Liver (tissue), 3 donors: ENCODE measurements around the gene UBQLNL.

Experiments
- GABPA ChIP-seq, 2 donors: IDR thresholded peaks in 1 of 2; conservative IDR thresholded peaks in 1 of 2; 2 replicates each; pipeline ENCODE4 v1.6.1; 2016; ENCODE audit warnings: antibody characterized with exemption in 2 of 2, mild to moderate bottlenecking in 1 of 2, moderate library complexity in 1 of 2
- RAD21 ChIP-seq, 2 donors: IDR thresholded peaks; 2 replicates each; pipeline ENCODE4 v1.6.1; 2016; ENCODE audit warnings: antibody characterized with exemption in 2 of 2, mild to moderate bottlenecking in 2 of 2
- SP1 ChIP-seq: IDR thresholded peaks from 2 replicates; pipeline ENCODE4 v1.6.1; 2018; ENCODE audit warnings: antibody characterized with exemption, mild to moderate bottlenecking
- TAF1 ChIP-seq: conservative IDR thresholded peaks from 2 replicates; pipeline ENCODE4 v1.6.1; 2016; ENCODE audit warnings: antibody characterized with exemption, mild to moderate bottlenecking
- YY1 ChIP-seq: IDR thresholded peaks from 2 replicates; pipeline ENCODE4 v1.6.1; 2016; ENCODE audit warnings: antibody characterized with exemption, mild to moderate bottlenecking
- TF ChIP-seq, protein P1 (sequence below): IDR thresholded peaks from 2 replicates; pipeline ENCODE4 v1.6.1; 2016; ENCODE audit warnings: antibody characterized with exemption
- TF ChIP-seq, protein P2 (sequence below): fragments of 150-350 bp; IDR thresholded peaks from 2 replicates; pipeline ENCODE4 v1.5.1; 2017; ENCODE audit warnings: improper control_type of control experiment, low read depth, low read length; ENCODE audit not compliant: missing input control
- TF ChIP-seq, protein P3 (sequence below): IDR thresholded peaks from 2 replicates; pipeline ENCODE4 v1.6.1; 2016; ENCODE audit warnings: antibody characterized with exemption, mild to moderate bottlenecking
- TF ChIP-seq, protein P4 (sequence below): IDR thresholded peaks from 2 replicates; pipeline ENCODE4 v1.6.1; 2016; ENCODE audit warnings: antibody characterized with exemption
- donor health status: healthy.
- donor health status: healthy.

DNA sequence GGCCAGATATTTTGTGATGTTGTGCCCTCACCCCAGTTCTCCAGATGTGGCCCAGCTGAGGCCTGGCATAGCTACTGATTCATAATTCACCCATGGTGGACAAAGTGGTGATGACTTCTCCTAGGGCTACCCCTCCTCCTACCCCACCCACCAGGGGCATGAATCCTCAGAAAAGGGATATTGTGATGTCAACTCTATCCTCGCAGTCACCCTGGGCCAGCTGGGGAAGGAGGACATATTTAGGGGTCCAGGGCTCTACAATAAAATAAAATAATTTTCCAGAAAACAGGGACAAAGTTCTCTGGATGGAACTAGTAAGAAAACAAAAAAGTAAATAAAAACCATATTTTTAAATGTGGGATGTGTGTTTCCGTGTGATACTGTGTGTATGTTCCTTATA, at the start of gene UBQLNL:
- TF ChIP-seq, protein P1, sequence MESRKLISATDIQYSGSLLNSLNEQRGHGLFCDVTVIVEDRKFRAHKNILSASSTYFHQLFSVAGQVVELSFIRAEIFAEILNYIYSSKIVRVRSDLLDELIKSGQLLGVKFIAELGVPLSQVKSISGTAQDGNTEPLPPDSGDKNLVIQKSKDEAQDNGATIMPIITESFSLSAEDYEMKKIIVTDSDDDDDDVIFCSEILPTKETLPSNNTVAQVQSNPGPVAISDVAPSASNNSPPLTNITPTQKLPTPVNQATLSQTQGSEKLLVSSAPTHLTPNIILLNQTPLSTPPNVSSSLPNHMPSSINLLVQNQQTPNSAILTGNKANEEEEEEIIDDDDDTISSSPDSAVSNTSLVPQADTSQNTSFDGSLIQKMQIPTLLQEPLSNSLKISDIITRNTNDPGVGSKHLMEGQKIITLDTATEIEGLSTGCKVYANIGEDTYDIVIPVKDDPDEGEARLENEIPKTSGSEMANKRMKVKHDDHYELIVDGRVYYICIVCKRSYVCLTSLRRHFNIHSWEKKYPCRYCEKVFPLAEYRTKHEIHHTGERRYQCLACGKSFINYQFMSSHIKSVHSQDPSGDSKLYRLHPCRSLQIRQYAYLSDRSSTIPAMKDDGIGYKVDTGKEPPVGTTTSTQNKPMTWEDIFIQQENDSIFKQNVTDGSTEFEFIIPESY: no peak
- no peak for TF ChIP-seq TAF1
- TF ChIP-seq, protein P2, sequence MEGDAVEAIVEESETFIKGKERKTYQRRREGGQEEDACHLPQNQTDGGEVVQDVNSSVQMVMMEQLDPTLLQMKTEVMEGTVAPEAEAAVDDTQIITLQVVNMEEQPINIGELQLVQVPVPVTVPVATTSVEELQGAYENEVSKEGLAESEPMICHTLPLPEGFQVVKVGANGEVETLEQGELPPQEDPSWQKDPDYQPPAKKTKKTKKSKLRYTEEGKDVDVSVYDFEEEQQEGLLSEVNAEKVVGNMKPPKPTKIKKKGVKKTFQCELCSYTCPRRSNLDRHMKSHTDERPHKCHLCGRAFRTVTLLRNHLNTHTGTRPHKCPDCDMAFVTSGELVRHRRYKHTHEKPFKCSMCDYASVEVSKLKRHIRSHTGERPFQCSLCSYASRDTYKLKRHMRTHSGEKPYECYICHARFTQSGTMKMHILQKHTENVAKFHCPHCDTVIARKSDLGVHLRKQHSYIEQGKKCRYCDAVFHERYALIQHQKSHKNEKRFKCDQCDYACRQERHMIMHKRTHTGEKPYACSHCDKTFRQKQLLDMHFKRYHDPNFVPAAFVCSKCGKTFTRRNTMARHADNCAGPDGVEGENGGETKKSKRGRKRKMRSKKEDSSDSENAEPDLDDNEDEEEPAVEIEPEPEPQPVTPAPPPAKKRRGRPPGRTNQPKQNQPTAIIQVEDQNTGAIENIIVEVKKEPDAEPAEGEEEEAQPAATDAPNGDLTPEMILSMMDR: no peak
- TF ChIP-seq, protein P3, sequence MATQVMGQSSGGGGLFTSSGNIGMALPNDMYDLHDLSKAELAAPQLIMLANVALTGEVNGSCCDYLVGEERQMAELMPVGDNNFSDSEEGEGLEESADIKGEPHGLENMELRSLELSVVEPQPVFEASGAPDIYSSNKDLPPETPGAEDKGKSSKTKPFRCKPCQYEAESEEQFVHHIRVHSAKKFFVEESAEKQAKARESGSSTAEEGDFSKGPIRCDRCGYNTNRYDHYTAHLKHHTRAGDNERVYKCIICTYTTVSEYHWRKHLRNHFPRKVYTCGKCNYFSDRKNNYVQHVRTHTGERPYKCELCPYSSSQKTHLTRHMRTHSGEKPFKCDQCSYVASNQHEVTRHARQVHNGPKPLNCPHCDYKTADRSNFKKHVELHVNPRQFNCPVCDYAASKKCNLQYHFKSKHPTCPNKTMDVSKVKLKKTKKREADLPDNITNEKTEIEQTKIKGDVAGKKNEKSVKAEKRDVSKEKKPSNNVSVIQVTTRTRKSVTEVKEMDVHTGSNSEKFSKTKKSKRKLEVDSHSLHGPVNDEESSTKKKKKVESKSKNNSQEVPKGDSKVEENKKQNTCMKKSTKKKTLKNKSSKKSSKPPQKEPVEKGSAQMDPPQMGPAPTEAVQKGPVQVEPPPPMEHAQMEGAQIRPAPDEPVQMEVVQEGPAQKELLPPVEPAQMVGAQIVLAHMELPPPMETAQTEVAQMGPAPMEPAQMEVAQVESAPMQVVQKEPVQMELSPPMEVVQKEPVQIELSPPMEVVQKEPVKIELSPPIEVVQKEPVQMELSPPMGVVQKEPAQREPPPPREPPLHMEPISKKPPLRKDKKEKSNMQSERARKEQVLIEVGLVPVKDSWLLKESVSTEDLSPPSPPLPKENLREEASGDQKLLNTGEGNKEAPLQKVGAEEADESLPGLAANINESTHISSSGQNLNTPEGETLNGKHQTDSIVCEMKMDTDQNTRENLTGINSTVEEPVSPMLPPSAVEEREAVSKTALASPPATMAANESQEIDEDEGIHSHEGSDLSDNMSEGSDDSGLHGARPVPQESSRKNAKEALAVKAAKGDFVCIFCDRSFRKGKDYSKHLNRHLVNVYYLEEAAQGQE: no peak
- no peak for TF ChIP-seq GABPA (IDR thresholded peaks at IDR 0.05 in 1 of 2, conservative IDR thresholded peaks at IDR 0.05 in 1 of 2)
- TF ChIP-seq RAD21 (IDR thresholded peaks at IDR 0.05): no peak
- TF ChIP-seq, protein P4, sequence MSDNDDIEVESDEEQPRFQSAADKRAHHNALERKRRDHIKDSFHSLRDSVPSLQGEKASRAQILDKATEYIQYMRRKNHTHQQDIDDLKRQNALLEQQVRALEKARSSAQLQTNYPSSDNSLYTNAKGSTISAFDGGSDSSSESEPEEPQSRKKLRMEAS: no peak
- TF ChIP-seq SP1: no peak
- TF ChIP-seq YY1: no peak
